Breast epithelium (tissue), 3 donors: ENCODE measurements around the gene KCNIP4.

ENCODE experiments used
- POLR2A ChIP-seq: fragments of 450-650 bp; IDR thresholded peaks from one replicate; pipeline ENCODE4 v1.6.1; 2016; ENCODE audit warnings: antibody characterized with exemption, mild to moderate bottlenecking, moderate library complexity
- POLR2AphosphoS5 ChIP-seq, 3 donors: sonication (generic); formaldehyde crosslinking; IDR thresholded peaks; one replicate each; pipeline ENCODE4 v1.6.1; 2017; ENCODE audit warnings: antibody characterized with exemption in 3 of 3
- TF ChIP-seq, protein P1 (sequence below), 3 donors: fragments of 450-650 bp; IDR thresholded peaks; one replicate each; pipeline ENCODE4 v1.5.1; 2016 to 2017; ENCODE audit warnings: antibody characterized with exemption in 3 of 3, mild to moderate bottlenecking in 3 of 3, moderate library complexity in 3 of 3

DNA sequence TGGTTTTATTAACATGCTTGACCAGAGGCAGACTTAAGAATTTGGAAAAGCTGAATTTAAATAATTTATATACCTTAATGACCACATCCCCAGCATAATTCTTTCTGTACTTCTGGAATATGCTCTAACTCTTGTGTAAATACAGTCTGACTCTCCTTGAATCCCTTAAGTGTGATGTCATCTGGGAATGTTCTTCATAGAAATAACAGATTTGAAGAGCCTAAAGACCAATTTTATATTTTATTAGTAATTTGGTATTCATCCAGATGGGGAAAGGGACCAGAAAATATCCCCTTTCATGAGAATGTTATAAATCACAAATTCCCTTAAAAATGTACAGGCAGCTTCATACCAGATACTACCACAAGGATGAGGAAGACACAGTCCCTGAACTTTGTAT lies 58.3 kb downstream of the KCNIP4 start:
- TF ChIP-seq, protein P1, sequence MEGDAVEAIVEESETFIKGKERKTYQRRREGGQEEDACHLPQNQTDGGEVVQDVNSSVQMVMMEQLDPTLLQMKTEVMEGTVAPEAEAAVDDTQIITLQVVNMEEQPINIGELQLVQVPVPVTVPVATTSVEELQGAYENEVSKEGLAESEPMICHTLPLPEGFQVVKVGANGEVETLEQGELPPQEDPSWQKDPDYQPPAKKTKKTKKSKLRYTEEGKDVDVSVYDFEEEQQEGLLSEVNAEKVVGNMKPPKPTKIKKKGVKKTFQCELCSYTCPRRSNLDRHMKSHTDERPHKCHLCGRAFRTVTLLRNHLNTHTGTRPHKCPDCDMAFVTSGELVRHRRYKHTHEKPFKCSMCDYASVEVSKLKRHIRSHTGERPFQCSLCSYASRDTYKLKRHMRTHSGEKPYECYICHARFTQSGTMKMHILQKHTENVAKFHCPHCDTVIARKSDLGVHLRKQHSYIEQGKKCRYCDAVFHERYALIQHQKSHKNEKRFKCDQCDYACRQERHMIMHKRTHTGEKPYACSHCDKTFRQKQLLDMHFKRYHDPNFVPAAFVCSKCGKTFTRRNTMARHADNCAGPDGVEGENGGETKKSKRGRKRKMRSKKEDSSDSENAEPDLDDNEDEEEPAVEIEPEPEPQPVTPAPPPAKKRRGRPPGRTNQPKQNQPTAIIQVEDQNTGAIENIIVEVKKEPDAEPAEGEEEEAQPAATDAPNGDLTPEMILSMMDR (IDR thresholded peaks at IDR 0.05) = no peak
- no peak for TF ChIP-seq POLR2A
- TF ChIP-seq POLR2AphosphoS5 (IDR thresholded peaks at IDR 0.05) = no peak
